ENCODE data around the gene LIN7B.

DNA sequence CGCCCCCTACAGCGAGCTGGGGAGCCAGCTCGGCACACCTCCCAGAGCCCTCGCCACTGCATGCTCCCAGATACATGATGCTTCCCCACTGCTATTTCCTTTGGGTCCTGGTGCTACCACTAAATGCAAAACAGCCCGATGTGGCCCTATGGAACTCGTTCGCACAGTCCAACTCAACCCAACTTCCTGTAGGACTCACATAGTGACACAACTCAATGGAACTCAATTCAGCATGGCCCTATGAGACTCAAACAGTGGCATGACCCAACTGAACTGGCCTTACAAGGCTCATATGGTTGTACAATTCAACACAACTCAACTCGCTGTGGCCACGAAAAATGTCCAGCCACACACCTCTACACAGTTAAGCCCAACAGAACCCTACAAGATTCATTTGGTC lies 45.1 kb upstream of the LIN7B start:
- TF ChIP-seq, protein P1, sequence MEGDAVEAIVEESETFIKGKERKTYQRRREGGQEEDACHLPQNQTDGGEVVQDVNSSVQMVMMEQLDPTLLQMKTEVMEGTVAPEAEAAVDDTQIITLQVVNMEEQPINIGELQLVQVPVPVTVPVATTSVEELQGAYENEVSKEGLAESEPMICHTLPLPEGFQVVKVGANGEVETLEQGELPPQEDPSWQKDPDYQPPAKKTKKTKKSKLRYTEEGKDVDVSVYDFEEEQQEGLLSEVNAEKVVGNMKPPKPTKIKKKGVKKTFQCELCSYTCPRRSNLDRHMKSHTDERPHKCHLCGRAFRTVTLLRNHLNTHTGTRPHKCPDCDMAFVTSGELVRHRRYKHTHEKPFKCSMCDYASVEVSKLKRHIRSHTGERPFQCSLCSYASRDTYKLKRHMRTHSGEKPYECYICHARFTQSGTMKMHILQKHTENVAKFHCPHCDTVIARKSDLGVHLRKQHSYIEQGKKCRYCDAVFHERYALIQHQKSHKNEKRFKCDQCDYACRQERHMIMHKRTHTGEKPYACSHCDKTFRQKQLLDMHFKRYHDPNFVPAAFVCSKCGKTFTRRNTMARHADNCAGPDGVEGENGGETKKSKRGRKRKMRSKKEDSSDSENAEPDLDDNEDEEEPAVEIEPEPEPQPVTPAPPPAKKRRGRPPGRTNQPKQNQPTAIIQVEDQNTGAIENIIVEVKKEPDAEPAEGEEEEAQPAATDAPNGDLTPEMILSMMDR (IDR thresholded peaks at IDR 0.05), result no peak
- no peak for TF ChIP-seq POLR2A (IDR thresholded peaks at IDR 0.05)

Data from tibial nerve (tissue), 3 donors.